Nephron (organoid): ENCODE data around the gene LRRC26.

Experiments
- H3K27ac Mint-ChIP-seq, 3 experiments: 2 replicates each; pipeline ENCODE4 v1.8.0; 2020; ENCODE audit warnings: mixed read lengths in 3 of 3, mild to moderate bottlenecking in 2 of 3, moderate library complexity in 1 of 3
- H3K27me3 Mint-ChIP-seq: 2 replicates; pipeline ENCODE4 v1.8.0; 2021; ENCODE audit warnings: low read depth, mild to moderate bottlenecking, moderate library complexity, mixed read lengths
- H3K36me3 Mint-ChIP-seq: 2 replicates; pipeline ENCODE4 v1.8.0; 2020; ENCODE audit warnings: low read depth, mixed read lengths
- H3K4me1 Mint-ChIP-seq: 2 replicates; pipeline ENCODE4 v1.8.0; 2020; ENCODE audit warnings: mixed read lengths
- H3K4me3 Mint-ChIP-seq, 3 experiments: 2 replicates each; pipeline ENCODE4 v1.8.0; 2020; ENCODE audit warnings: mild to moderate bottlenecking in 3 of 3, mixed read lengths in 3 of 3, moderate library complexity in 2 of 3
- H3K9me3 Mint-ChIP-seq: 2 replicates; pipeline ENCODE4 v1.8.0; 2020; ENCODE audit warnings: mixed read lengths
- TF ChIP-seq, protein P1 (sequence below), 3 experiments: fragments of 200-600 bp; sonication (generic); IDR thresholded peaks; one replicate each; pipeline ENCODE4 v1.5.0; 2021; ENCODE audit warnings: antibody characterized with exemption in 3 of 3; ENCODE audit not compliant: unreplicated experiment in 3 of 3

LRRC26 gene

DNA sequence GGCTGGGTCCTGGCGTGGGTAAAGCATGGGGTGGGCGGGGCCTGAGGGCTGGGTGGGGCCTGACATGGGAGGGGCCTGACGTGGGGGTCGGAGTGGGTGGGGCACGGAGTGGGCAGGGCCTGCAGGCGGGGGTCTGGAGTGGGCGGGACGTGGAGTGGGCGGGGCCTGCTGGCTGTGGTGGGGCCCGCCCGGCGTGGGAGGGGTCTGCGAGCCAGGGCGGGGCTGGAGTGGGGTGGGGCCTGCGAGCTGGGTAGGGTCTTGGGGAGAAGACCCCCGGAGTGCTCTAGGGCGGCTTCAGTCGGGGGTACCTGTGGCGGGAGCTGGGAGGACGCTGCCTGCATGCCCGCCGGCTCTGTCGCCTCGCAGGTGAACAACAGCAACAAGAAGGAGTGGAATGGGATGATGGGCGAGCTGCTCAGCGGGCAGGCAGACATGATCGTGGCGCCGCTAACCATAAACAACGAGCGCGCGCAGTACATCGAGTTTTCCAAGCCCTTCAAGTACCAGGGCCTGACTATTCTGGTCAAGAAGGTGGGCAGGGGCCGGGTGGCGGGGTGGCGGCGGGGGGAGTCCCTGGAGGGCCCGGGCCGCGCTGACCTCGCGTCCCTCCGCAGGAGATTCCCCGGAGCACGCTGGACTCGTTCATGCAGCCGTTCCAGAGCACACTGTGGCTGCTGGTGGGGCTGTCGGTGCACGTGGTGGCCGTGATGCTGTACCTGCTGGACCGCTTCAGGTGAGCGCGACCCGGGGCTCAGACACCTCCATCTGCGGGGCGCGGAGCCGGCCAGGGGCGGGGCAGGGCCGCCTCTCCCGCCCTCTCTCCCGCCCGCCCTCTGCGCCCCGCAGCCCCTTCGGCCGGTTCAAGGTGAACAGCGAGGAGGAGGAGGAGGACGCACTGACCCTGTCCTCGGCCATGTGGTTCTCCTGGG lies 8.0 kb downstream of the LRRC26 start:
- no peak overlapping the region for H3K4me3 Mint-ChIP-seq
- no peaks in the 10 kb centered on the region for H3K4me1 Mint-ChIP-seq
- TF ChIP-seq, protein P1, sequence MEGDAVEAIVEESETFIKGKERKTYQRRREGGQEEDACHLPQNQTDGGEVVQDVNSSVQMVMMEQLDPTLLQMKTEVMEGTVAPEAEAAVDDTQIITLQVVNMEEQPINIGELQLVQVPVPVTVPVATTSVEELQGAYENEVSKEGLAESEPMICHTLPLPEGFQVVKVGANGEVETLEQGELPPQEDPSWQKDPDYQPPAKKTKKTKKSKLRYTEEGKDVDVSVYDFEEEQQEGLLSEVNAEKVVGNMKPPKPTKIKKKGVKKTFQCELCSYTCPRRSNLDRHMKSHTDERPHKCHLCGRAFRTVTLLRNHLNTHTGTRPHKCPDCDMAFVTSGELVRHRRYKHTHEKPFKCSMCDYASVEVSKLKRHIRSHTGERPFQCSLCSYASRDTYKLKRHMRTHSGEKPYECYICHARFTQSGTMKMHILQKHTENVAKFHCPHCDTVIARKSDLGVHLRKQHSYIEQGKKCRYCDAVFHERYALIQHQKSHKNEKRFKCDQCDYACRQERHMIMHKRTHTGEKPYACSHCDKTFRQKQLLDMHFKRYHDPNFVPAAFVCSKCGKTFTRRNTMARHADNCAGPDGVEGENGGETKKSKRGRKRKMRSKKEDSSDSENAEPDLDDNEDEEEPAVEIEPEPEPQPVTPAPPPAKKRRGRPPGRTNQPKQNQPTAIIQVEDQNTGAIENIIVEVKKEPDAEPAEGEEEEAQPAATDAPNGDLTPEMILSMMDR (IDR thresholded peaks at IDR 0.05; ENCODE audit: unreplicated experiment in 3 of 3), result no peak
- H3K27me3 Mint-ChIP-seq, result peaks cover 93% of the 10 kb centered on the region
- no peak overlapping the region for H3K27ac Mint-ChIP-seq
- no peaks in the 10 kb centered on the region for H3K36me3 Mint-ChIP-seq
- H3K9me3 Mint-ChIP-seq, result no peaks in the 10 kb centered on the region

DNA sequence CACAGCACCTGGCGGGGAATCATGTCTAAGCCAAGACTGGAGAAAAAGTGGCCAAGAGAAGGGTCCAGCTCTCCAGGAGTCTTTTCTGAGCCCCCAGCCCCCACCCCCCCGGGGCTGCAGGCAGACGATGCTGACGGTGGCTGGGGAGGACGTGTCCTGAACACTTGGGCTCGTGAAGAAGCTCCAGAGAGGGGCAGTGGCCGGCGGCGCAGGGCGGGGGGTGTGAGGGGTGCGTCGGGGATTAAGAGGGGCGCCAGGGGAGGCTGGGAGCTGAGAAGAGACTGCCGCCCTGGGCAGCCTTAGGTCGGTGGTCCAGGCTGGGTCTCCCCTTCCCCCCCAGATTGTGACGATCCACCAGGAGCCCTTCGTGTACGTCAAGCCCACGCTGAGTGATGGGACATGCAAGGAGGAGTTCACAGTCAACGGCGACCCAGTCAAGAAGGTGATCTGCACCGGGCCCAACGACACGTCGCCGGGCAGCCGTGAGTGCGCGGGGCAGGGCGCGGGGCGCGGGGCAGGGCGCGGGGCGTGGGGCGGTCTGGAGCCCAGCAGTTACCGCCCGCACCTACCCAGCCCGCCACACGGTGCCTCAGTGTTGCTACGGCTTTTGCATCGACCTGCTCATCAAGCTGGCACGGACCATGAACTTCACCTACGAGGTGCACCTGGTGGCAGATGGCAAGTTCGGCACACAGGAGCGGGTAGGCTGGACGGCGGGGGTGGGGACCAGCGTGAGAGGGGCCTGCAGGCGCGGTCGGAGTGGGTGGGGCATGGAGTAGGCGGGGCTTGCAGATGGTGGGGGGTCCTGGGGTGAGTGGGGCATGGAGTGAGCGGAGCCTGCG lies 8.9 kb downstream of the LRRC26 start:
- H3K27me3 Mint-ChIP-seq, result peaks cover 93% of the 10 kb centered on the region
- no peaks in the 10 kb centered on the region for H3K9me3 Mint-ChIP-seq
- H3K4me1 Mint-ChIP-seq, result no peaks in the 10 kb centered on the region
- no peaks in the 10 kb centered on the region for H3K36me3 Mint-ChIP-seq
- TF ChIP-seq, protein P1 (IDR thresholded peaks at IDR 0.05; ENCODE audit: unreplicated experiment in 3 of 3), result no peak
- no peak overlapping the region for H3K27ac Mint-ChIP-seq
- H3K4me3 Mint-ChIP-seq, result no peak overlapping the region

DNA sequence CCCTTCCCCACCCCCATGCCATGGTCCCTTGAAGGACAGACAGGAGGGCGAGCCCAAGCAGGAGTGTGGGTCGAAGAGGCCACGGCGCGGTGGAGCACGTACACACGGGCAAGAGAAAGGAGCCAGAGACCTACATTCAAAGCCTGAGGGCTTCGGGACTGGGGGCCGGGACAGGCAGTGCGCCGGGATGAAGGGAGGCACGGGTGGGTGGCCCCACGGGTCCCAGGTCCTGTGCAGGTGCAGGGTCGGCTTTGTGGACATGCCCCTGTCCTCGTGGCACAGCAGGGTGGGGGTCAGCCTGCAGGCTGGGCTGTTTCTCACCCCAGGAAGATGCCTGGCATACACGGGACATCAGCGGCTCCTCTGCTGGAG lies 9.8 kb downstream of the LRRC26 start:
- H3K4me3 Mint-ChIP-seq, result no peak overlapping the region
- H3K27me3 Mint-ChIP-seq, result peaks cover 93% of the 10 kb centered on the region
- no peak overlapping the region for H3K27ac Mint-ChIP-seq
- no peaks in the 10 kb centered on the region for H3K4me1 Mint-ChIP-seq
- no peaks in the 10 kb centered on the region for H3K36me3 Mint-ChIP-seq
- H3K9me3 Mint-ChIP-seq, result no peaks in the 10 kb centered on the region
- TF ChIP-seq, protein P1 (IDR thresholded peaks at IDR 0.05; ENCODE audit: unreplicated experiment in 3 of 3), result no peak

DNA sequence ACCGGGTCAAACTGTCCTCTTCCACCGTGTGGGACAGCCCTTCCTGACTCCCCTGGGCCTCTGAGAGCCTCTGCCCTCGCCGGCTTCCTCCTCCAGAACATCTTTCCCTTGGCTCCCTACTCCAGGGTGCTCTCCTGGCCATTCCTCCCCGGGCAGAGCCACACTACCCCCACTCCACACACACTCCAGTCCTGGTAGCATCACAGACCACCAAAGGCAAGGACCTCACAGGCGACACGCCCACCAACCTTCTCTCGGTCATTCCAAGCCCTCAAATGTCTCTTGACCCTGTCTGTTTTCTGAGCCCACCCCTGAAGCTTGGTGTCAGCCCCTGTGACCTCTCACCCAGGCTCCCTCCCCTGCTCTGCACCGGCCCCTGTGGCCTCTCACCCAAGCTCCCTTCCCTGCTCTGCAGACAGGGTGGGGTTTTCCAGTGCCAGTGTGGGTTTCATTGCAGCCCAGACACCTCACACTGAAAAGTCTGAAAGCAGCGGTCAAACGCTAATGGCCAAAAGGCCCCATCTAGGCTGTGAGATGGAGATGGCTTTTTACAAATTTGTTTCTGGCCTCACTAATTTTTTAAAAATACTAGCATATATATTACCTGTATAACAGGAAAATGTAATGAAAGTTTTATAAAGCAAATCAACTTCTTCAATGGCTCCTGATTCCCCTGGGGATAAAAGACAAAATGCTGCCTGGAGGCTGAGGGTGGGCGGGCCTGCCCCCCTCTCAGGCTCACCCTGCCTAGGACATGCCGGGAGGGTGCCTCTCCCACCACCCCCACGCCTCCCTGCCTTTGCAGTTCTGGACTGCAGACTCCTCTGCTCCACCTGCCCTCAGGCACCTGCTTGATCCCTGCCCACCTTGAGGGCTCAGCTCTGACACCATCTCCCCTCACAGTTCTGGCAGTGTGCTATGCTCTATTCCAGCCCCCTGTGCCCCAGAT lies 10.5 kb downstream of the LRRC26 start:
- H3K4me1 Mint-ChIP-seq, result no peaks in the 10 kb centered on the region
- H3K36me3 Mint-ChIP-seq, result no peaks in the 10 kb centered on the region
- no peaks in the 10 kb centered on the region for H3K9me3 Mint-ChIP-seq
- H3K4me3 Mint-ChIP-seq, result no peak overlapping the region
- TF ChIP-seq, protein P1 (IDR thresholded peaks at IDR 0.05; ENCODE audit: unreplicated experiment in 3 of 3), result no peak
- H3K27ac Mint-ChIP-seq, result no peak overlapping the region
- H3K27me3 Mint-ChIP-seq, result peaks cover 93% of the 10 kb centered on the region

DNA sequence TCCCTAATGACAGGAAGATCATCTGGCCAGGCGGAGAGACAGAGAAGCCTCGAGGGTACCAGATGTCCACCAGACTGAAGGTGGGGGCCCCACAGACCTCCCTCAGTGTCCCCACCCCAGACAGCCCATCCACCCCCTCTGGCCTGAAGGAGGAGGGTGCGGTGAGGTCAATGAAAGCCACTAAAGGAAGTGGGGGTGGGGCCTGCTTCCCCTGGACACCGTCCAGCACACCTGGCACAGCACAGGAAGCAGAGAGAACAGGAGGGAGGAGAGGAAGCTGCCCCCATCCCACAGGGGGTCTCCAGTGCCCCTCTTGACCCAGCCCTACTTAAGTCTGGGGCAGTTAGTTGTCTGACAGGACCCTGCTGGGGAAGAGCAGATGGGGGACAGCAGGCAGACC lies 11.2 kb downstream of the LRRC26 start:
- H3K9me3 Mint-ChIP-seq, result no peaks in the 10 kb centered on the region
- H3K36me3 Mint-ChIP-seq, result no peaks in the 10 kb centered on the region
- no peaks in the 10 kb centered on the region for H3K4me1 Mint-ChIP-seq
- H3K27ac Mint-ChIP-seq, result no peak overlapping the region
- TF ChIP-seq, protein P1 (IDR thresholded peaks at IDR 0.05; ENCODE audit: unreplicated experiment in 3 of 3), result no peak
- H3K4me3 Mint-ChIP-seq, result no peak overlapping the region
- H3K27me3 Mint-ChIP-seq, result peaks cover 87% of the 10 kb centered on the region
